Endothelial cell of umbilical vein (primary cell): ENCODE data around the gene GEMIN4. TPM values are rescaled to one million over a fixed set of nuclear protein-coding genes. Genes with fewer than 3 reads are reported as not detected.

Experiments
- BruUV-seq: library from RNA; stranded (reverse); fragments of 400-500 nt; replicated peaks from 2 replicates; lab custom pipeline; 2021; lab: Mats Ljungman, UMichigan
- CTCF ChIA-PET: fragments of 300-600, 350-600 bp; sonication (Branson Sonifier 250); formaldehyde crosslinking; loops from one replicate; lab custom pipeline; 2021; ENCODE audit warnings: antibody characterized with exemption, inconsistent platforms; lab: Charles Lee
- POLR2A ChIA-PET: fragments of 300-600, 350-600 bp; sonication (Branson Sonifier 250); formaldehyde crosslinking; loops from one replicate; lab custom pipeline; 2021; ENCODE audit warnings: antibody characterized with exemption, inconsistent platforms; lab: Charles Lee
- DNase-seq: peaks from one replicate; pipeline ENCODE4 v3.0.0-alpha.2; 2011; ENCODE audit warnings: low read depth, low spot score
- FAIRE-seq: peaks from 2 replicates; lab custom pipeline; 2011; peaks lifted over from hg19 to GRCh38; lab: Jason Lieb, UNC
- H2AFZ ChIP-seq: 2 replicates; pipeline ENCODE4 v1.6.0; 2012; ENCODE audit warnings: low read depth, low read length, control low read depth, inconsistent platforms
- H3K27ac ChIP-seq: 2 replicates; pipeline ENCODE4 v1.5.1; 2011; ENCODE audit warnings: low read depth, mild to moderate bottlenecking, control low read depth, low read length, moderate library complexity; ENCODE audit not compliant: insufficient read depth
- H3K27me3 ChIP-seq, 2 experiments: 2 replicates each; pipeline versions ENCODE4 v1.6.0 to v1.6.1; 2011; ENCODE audit warnings: low read length in 2 of 2, mixed read lengths in 1 of 2; ENCODE audit not compliant: control insufficient read depth in 2 of 2, insufficient read depth in 2 of 2
- H3K36me3 ChIP-seq, 2 experiments: 2 replicates in 1 of 2; 3 replicates in 1 of 2; pipeline ENCODE4 v1.5.1; 2011; ENCODE audit warnings: low read length in 2 of 2, mild to moderate bottlenecking in 1 of 2, moderate library complexity in 1 of 2; ENCODE audit not compliant: control insufficient read depth in 2 of 2, insufficient read depth in 2 of 2; ENCODE audit errors: extremely low read depth in 1 of 2
- H3K4me1 ChIP-seq: 3 replicates; pipeline ENCODE4 v1.5.1; 2011; ENCODE audit warnings: mild to moderate bottlenecking, low read length; ENCODE audit not compliant: control insufficient read depth, insufficient read depth; ENCODE audit errors: extremely low read depth
- H3K4me2 ChIP-seq: 2 replicates; pipeline ENCODE4 v1.6.1; 2011; ENCODE audit warnings: low read length, control low read depth, mixed read lengths; ENCODE audit not compliant: insufficient read depth
- H3K4me3 ChIP-seq, 3 experiments: fragments of 200-600 bp in 1 of 3; sonication (generic), shearing (Covaris generic) in 1 of 3; replicated peaks in 1 of 3; 2 replicates each; pipeline ENCODE4 v1.5.1; 2011 to 2016; ENCODE audit warnings: control low read depth in 3 of 3, low read length in 3 of 3, mild to moderate bottlenecking in 2 of 3, inconsistent platforms in 1 of 3, low read depth in 1 of 3, moderate library complexity in 1 of 3; ENCODE audit not compliant: insufficient read depth in 1 of 3
- H3K79me2 ChIP-seq: 2 replicates; pipeline ENCODE4 v1.6.0; 2012; ENCODE audit warnings: low read length, inconsistent platforms; ENCODE audit not compliant: control insufficient read depth, insufficient read depth
- H3K9ac ChIP-seq: replicated peaks from 2 replicates; pipeline ENCODE3; 2011; ENCODE audit warnings: low read length, control low read depth; ENCODE audit not compliant: insufficient read depth; ENCODE audit errors: extremely low read depth
- H3K9me1 ChIP-seq: replicated peaks from 3 replicates; pipeline ENCODE4 v1.6.0; 2011; ENCODE audit warnings: mild to moderate bottlenecking, low read length; ENCODE audit not compliant: control insufficient read depth, insufficient read depth; ENCODE audit errors: extremely low read depth
- H3K9me3 ChIP-seq: replicated peaks from 2 replicates; pipeline ENCODE4 v1.5.1; 2012; ENCODE audit warnings: low read length, inconsistent platforms; ENCODE audit not compliant: control insufficient read depth, insufficient read depth
- H4K20me1 ChIP-seq: replicated peaks from 2 replicates; pipeline ENCODE3; 2011; ENCODE audit warnings: mild to moderate bottlenecking, low read length; ENCODE audit not compliant: control insufficient read depth, insufficient read depth; ENCODE audit errors: extremely low read depth
- EZH2 ChIP-seq: IDR thresholded peaks from 2 replicates; pipeline ENCODE4 v1.6.1; 2012; ENCODE audit warnings: borderline replicate concordance, low read depth, mild to moderate bottlenecking, moderate library complexity, low read length, inconsistent platforms; ENCODE audit not compliant: severe bottlenecking
- FOS ChIP-seq: IDR thresholded peaks from 2 replicates; pipeline ENCODE4 v1.6.1; 2011; ENCODE audit warnings: mild to moderate bottlenecking, low read length, moderate library complexity, borderline replicate concordance; ENCODE audit not compliant: insufficient read depth
- GATA2 ChIP-seq: IDR thresholded peaks from 2 replicates; pipeline ENCODE4 v1.7.0; 2011; ENCODE audit warnings: low read depth, mild to moderate bottlenecking, moderate library complexity, mixed read lengths, low read length; ENCODE audit not compliant: insufficient read length, insufficient read depth
- JUN ChIP-seq: IDR thresholded peaks from 2 replicates; pipeline ENCODE4 v1.6.1; 2011; ENCODE audit warnings: borderline replicate concordance, low read depth; ENCODE audit not compliant: insufficient read length, insufficient read depth
- MYC ChIP-seq: IDR thresholded peaks from one replicate; pipeline ENCODE4 v1.6.1; 2011; ENCODE audit warnings: mild to moderate bottlenecking, low read depth, low read length
- POLR2A ChIP-seq: IDR thresholded peaks from 2 replicates; pipeline ENCODE4 v1.6.1; 2012; ENCODE audit warnings: low read depth, mild to moderate bottlenecking, control low read depth, low read length
- POLR2AphosphoS5 ChIP-seq: IDR thresholded peaks from 2 replicates; pipeline ENCODE4 v1.6.1; 2012; ENCODE audit warnings: low read depth, mild to moderate bottlenecking, control low read depth, low read length, moderate library complexity; ENCODE audit not compliant: insufficient read depth
- dilution Hi-C: fragments of 300-500 bp; cut with MboI; formaldehyde crosslinking; loops from one replicate; pipeline ENCODE4 v1.15.0; 2019; ENCODE audit warnings: low sequenced_read_pairs; ENCODE audit not compliant: extremely low pct_ligation_motif_present
- intact Hi-C: fragments of 100-400 bp; cut with micrococcal nuclease; formaldehyde crosslinking; loops from one replicate; pipeline ENCODE4 v1.10.0; 2022
- polyA plus RNA-seq, 4 experiments: library from polyadenylated mRNA; depleted of rRNA in 3 of 4; stranded (reverse) in 3 of 4; unstranded in 1 of 4; fragments of >200 nt; gene quantifications; 2 replicates each; pipeline versions ENCODE4 v1.2.1 to v1.2.3, GENCODE V29; 2011 to 2012; ENCODE audit warnings: missing spikeins in 1 of 4
- total RNA-seq: library from RNA; stranded (reverse); gene quantifications from 2 replicates; pipeline ENCODE4 v1.2.3, GENCODE V29; 2021
- TF ChIP-seq, protein P1 (sequence below): IDR thresholded peaks from 2 replicates; pipeline ENCODE4 v1.6.1; 2011; ENCODE audit not compliant: insufficient read depth, insufficient read length

GEMIN4 gene
- total and polyA plus RNA-seq, 2 donors (not counting 3 experiments of a cell fraction or from before 2014, with no cell fraction given) = 23.5 to 29.9 TPM

DNA sequence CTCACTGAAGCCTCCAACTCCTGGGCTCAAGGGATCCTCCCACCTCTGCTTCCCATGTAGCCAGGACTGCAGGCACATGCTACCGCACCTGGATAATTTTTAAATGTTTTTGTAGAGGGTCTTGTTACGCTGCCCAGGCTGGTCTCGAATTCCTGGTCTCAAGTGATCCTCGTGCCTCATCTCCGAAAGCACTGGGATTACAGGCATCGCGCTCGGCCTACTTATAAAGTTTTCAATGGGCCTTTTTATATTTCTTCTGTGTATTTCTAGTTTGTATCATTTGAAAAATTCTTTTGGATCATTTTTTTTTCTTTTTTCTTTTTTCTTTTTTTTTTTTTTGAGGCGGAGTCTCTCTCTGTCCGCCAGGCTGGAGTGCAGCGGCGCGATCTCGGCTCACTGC, 27.0 kb downstream of the GEMIN4 start:
- Histone ChIP-seq H3K9me1 (no peaks in the 10 kb centered on the region), H3K36me3 (no peaks in the 10 kb centered on the region), H3K4me1 (no peaks in the 10 kb centered on the region), H3K4me3 (no peak overlapping the region), H3K9ac (no peak overlapping the region), H3K79me2 (no peaks in the 10 kb centered on the region), H3K4me2 (no peak overlapping the region), H2AFZ (no peak overlapping the region), H3K9me3 (no peaks in the 10 kb centered on the region), H4K20me1 (no peaks in the 10 kb centered on the region), H3K27ac (no peak overlapping the region), H3K27me3 (no peaks in the 10 kb centered on the region)
- no peak for FAIRE-seq
- dilution Hi-C loops (no loop called here), intact Hi-C loops (no loop called here)
- CTCF ChIA-PET = no interaction called here
- BruUV-seq = no TSS peak
- no peak for DNase-seq
- TF ChIP-seq JUN (no peak), POLR2A (no peak), MYC (no peak), GATA2 (no peak), POLR2AphosphoS5 (no peak), EZH2 (no peak), FOS (no peak)
- TF ChIP-seq, protein P1, sequence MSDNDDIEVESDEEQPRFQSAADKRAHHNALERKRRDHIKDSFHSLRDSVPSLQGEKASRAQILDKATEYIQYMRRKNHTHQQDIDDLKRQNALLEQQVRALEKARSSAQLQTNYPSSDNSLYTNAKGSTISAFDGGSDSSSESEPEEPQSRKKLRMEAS = no peak
- POLR2A ChIA-PET = no interaction called here

DNA sequence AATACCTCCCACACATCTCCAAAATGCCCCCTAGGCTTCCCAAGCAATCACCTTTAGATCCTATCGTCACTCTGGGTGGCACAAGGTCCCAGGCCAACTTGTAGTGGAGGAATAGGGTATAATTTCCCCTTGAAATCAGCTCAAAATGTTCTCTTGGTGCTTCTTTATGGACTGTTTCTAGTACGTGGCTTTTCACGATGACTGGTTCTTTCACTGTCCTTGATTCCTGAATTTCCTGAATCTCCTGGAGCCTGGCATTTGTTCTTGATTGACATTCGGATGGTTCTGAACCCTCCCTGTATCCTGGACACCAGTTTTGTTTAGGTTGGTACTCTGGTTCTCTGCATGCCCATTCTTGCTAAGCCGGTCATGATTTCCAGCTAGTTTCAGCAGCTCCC, 30.5 kb downstream of the GEMIN4 start:
- intact Hi-C loops = no loop called here
- H3K9me3 ChIP-seq = no peaks in the 10 kb centered on the region
- H3K9ac ChIP-seq = no peak overlapping the region
- TF ChIP-seq EZH2 (no peak), POLR2A (no peak), FOS (no peak), GATA2 (no peak)
- TF ChIP-seq, protein P1 = no peak
- H4K20me1 ChIP-seq = no peaks in the 10 kb centered on the region
- no peak overlapping the region for H3K4me2 ChIP-seq
- H2AFZ ChIP-seq = no peak overlapping the region
- H3K4me1 ChIP-seq = peaks cover 7% of the 10 kb centered on the region
- no peak overlapping the region for H3K27ac ChIP-seq
- dilution Hi-C loops = no loop called here
- FAIRE-seq = no peak
- no peaks in the 10 kb centered on the region for H3K9me1 ChIP-seq
- H3K79me2 ChIP-seq = no peaks in the 10 kb centered on the region
- H3K4me3 ChIP-seq = no peak overlapping the region
- no TSS peak for BruUV-seq
- H3K27me3 ChIP-seq = no peaks in the 10 kb centered on the region
- H3K36me3 ChIP-seq = no peaks in the 10 kb centered on the region
- no peak for DNase-seq
- CTCF ChIA-PET = interaction anchor here (0.8 to 1.7 kb wide), 5 partner anchors 9 to 275 kb away, joined by 3 to 5 read pairs (median 3); partner anchors contain the start of gene TIMM22
- POLR2A ChIA-PET = no interaction called here
